Spleen (tissue), 7 donors: Measurements from ENCODE around the gene PITPNB.

Experiments
- CTCF ChIP-seq, 11 experiments: fragments of 200-600 bp in 7 of 11; fragments of 450-650 bp in 4 of 11; sonication (generic) in 4 of 11; IDR thresholded peaks in 8 of 11; conservative IDR thresholded peaks in 3 of 11; 1 replicate in 7 of 11; 2 replicates in 4 of 11; pipeline versions ENCODE4 v1.4.0 to v1.8.0; 2016 to 2021; ENCODE audit warnings: antibody characterized with exemption in 11 of 11, inconsistent platforms in 4 of 11, mild to moderate bottlenecking in 1 of 11
- POLR2A ChIP-seq, 3 donors: fragments of 450-650 bp; IDR thresholded peaks; one replicate each; pipeline ENCODE4 v1.5.1; 2017; ENCODE audit warnings: antibody characterized with exemption in 3 of 3, mild to moderate bottlenecking in 1 of 3
- donor health status: DM: no; HTN: no; CAD: no; lungs with moderate emphysema.
- donor health status: DM: no; HTN: no; CAD: no.
- donor health status: DM: no; HTN: no; CAD: no.

GRCh38 chr22:27827604-27828587 is 91.2 kb downstream of the PITPNB start:
- no peak for TF ChIP-seq CTCF (IDR thresholded peaks at IDR 0.05 in 8 of 11, conservative IDR thresholded peaks at IDR 0.05 in 3 of 11)
- no peak for TF ChIP-seq POLR2A (IDR thresholded peaks at IDR 0.05)
